WTC11 (cell line): Measurements from ENCODE around the gene ABLIM2. TPM values are rescaled to one million over a fixed set of nuclear protein-coding genes. Genes with fewer than 3 reads are reported as not detected.
A peak's percentile ranks its signal among the peaks of the same experiment; 100 is the strongest.

Source experiments
- ATAC-seq: fragments of 200-7000 bp; cut with Tn5 transposase; 2 replicates; pipeline ENCODE4 v1.10.0; 2021; ENCODE audit warnings: mild to moderate bottlenecking, moderate library complexity
- CTCF ChIA-PET: fragments of 300-600 bp; sonication (Branson Sonifier 250); formaldehyde crosslinking; loops from one replicate; lab custom pipeline; 2021; ENCODE audit warnings: antibody characterized with exemption; lab: Charles Lee
- POLR2A ChIA-PET: fragments of 350-600 bp; sonication (Branson Sonifier 250); formaldehyde crosslinking; loops from one replicate; lab custom pipeline; 2021; ENCODE audit warnings: antibody characterized with exemption; lab: Charles Lee
- DNase-seq: peaks from one replicate; pipeline ENCODE4 v3.0.0; 2021; ENCODE audit warnings: low spot score
- H3K27ac Mint-ChIP-seq: 2 replicates; pipeline ENCODE4 v1.8.0; 2021; ENCODE audit warnings: mixed read lengths
- H3K27me3 Mint-ChIP-seq: 2 replicates; pipeline ENCODE4 v1.8.0; 2021; ENCODE audit warnings: low read depth, mild to moderate bottlenecking, moderate library complexity, mixed read lengths
- H3K36me3 Mint-ChIP-seq: 2 replicates; pipeline ENCODE4 v1.8.0; 2021; ENCODE audit warnings: mixed read lengths
- H3K4me1 Mint-ChIP-seq: 2 replicates; pipeline ENCODE4 v1.8.0; 2022; ENCODE audit warnings: mixed read lengths
- H3K4me3 Mint-ChIP-seq: 2 replicates; pipeline ENCODE4 v1.8.0; 2021; ENCODE audit warnings: mild to moderate bottlenecking, moderate library complexity, mixed read lengths
- H3K9me3 Mint-ChIP-seq: 2 replicates; pipeline ENCODE4 v1.8.0; 2021; ENCODE audit warnings: mixed read lengths
- AFF4 ChIP-seq: sonication (generic); formaldehyde crosslinking; IDR thresholded peaks from 2 replicates; pipeline ENCODE4 v1.8.1; 2023; ENCODE audit warnings: mild to moderate bottlenecking, missing genetic modification reagents, borderline replicate concordance
- ATF6 ChIP-seq: sonication (generic); formaldehyde crosslinking; IDR thresholded peaks from 2 replicates; pipeline ENCODE4 v1.8.1; 2023; ENCODE audit warnings: mild to moderate bottlenecking, missing genetic modification reagents
- CBFB ChIP-seq: sonication (generic); formaldehyde crosslinking; IDR thresholded peaks from 2 replicates; pipeline ENCODE4 v1.8.1; 2022; ENCODE audit warnings: mild to moderate bottlenecking, low read depth, missing genetic modification reagents
- CDX4 ChIP-seq: fragments of 250-450 bp; sonication (Bioruptor Pico); IDR thresholded peaks from 2 replicates; pipeline ENCODE4 v1.9.0; 2021; ENCODE audit warnings: moderate library complexity, mild to moderate bottlenecking, inconsistent platforms, borderline replicate concordance
- CREB1 ChIP-seq: sonication (generic); formaldehyde crosslinking; IDR thresholded peaks from 2 replicates; pipeline ENCODE4 v1.8.0; 2023; ENCODE audit warnings: mild to moderate bottlenecking, missing genetic modification reagents
- CREM ChIP-seq: sonication (generic); formaldehyde crosslinking; IDR thresholded peaks from 2 replicates; pipeline ENCODE4 v1.8.1; 2022; ENCODE audit warnings: mild to moderate bottlenecking, missing genetic modification reagents, moderate library complexity
- NR1H2 ChIP-seq: sonication (generic); formaldehyde crosslinking; IDR thresholded peaks from 2 replicates; pipeline ENCODE4 v1.9.0; 2021; ENCODE audit warnings: mild to moderate bottlenecking, moderate library complexity, missing genetic modification reagents
- NR3C1 ChIP-seq: sonication (generic); formaldehyde crosslinking; conservative IDR thresholded peaks from 2 replicates; pipeline ENCODE4 v1.8.1; 2023; ENCODE audit warnings: low read depth, mild to moderate bottlenecking, missing genetic modification reagents
- PRDM15 ChIP-seq: sonication (generic); formaldehyde crosslinking; IDR thresholded peaks from 2 replicates; pipeline ENCODE4 v1.8.0; 2022; ENCODE audit warnings: missing genetic modification reagents
- RORB ChIP-seq: fragments of 250-450 bp; sonication (Bioruptor Pico); IDR thresholded peaks from 2 replicates; pipeline ENCODE4 v1.9.0; 2021; ENCODE audit warnings: mild to moderate bottlenecking
- SMAD3 ChIP-seq: sonication (generic); formaldehyde crosslinking; IDR thresholded peaks from 2 replicates; pipeline ENCODE4 v1.8.0; 2022; ENCODE audit warnings: missing genetic modification reagents, mild to moderate bottlenecking, borderline replicate concordance
- TCF7 ChIP-seq: sonication (generic); formaldehyde crosslinking; IDR thresholded peaks from 2 replicates; pipeline ENCODE4 v1.8.0; 2022; ENCODE audit warnings: mild to moderate bottlenecking, low read depth, missing genetic modification reagents, moderate library complexity
- TEAD1 ChIP-seq: sonication (generic); formaldehyde crosslinking; IDR thresholded peaks from 2 replicates; pipeline ENCODE4 v1.8.0; 2022; ENCODE audit warnings: mild to moderate bottlenecking, missing genetic modification reagents
- TP53 ChIP-seq: sonication (generic); formaldehyde crosslinking; IDR thresholded peaks from 2 replicates; pipeline ENCODE4 v1.8.1; 2023; ENCODE audit warnings: mild to moderate bottlenecking, missing genetic modification reagents
- USF2 ChIP-seq: sonication (generic); formaldehyde crosslinking; IDR thresholded peaks from 2 replicates; pipeline ENCODE4 v1.8.1; 2023; ENCODE audit warnings: mild to moderate bottlenecking, missing genetic modification reagents, moderate library complexity
- ZBTB21 ChIP-seq: sonication (generic); formaldehyde crosslinking; IDR thresholded peaks from 2 replicates; pipeline ENCODE4 v1.8.1; 2023; ENCODE audit warnings: mild to moderate bottlenecking, missing genetic modification reagents, borderline replicate concordance
- ZNF416 ChIP-seq: fragments of 250-450 bp; sonication (Bioruptor Pico); IDR thresholded peaks from 2 replicates; pipeline ENCODE4 v1.9.0; 2021; ENCODE audit warnings: mild to moderate bottlenecking, inconsistent platforms
- ZNF512 ChIP-seq: sonication (generic); formaldehyde crosslinking; IDR thresholded peaks from 2 replicates; pipeline ENCODE4 v1.8.1; 2022; ENCODE audit warnings: missing genetic modification reagents, borderline replicate concordance
- ZNF671 ChIP-seq: fragments of 250-450 bp; sonication (Bioruptor Pico); IDR thresholded peaks from 2 replicates; pipeline ENCODE4 v1.8.0; 2021; ENCODE audit warnings: mild to moderate bottlenecking
- total RNA-seq: library from RNA; stranded (reverse); gene quantifications from 3 replicates; pipeline ENCODE4 v1.2.3, GENCODE V29; 2021

The ABLIM2 gene
- total RNA-seq, 1 experiment from 2014 or later: 2.6 TPM

GRCh38 chr4:8160233-8160560, 1.6 kb upstream of the ABLIM2 start:
- TF ChIP-seq NR3C1 (CRISPR knock-in tag) (no peak), ATF6 (CRISPR knock-in tag) (no peak), SMAD3 (CRISPR knock-in tag) (no peak), CDX4 (no peak), TCF7 (CRISPR knock-in tag) (no peak), PRDM15 (CRISPR knock-in tag) (no peak), CBFB (CRISPR knock-in tag) (no peak), AFF4 (no peak), TEAD1 (CRISPR knock-in tag) (no peak), CREM (CRISPR knock-in tag) (no peak), ZBTB21 (CRISPR knock-in tag) (no peak), ZNF671 (CRISPR knock-in tag) (no peak), NR1H2 (CRISPR knock-in tag) (no peak), CREB1 (CRISPR knock-in tag) (no peak), ZNF512 (CRISPR knock-in tag) (no peak), USF2 (no peak), RORB (CRISPR knock-in tag) (no peak), TP53 (CRISPR knock-in tag) (no peak), ZNF416 (CRISPR knock-in tag) (no peak)
- no peaks in the 10 kb centered on the region for H3K36me3 Mint-ChIP-seq
- no peak for DNase-seq
- CTCF ChIA-PET: interaction anchor here (1.0 to 2.4 kb wide), 3 partner anchors 8 to 316 kb away, joined by 3 to 15 read pairs (median 12); no protein-coding TSS in a partner anchor
- POLR2A ChIA-PET: no interaction called here
- peak overlapping the region; percentile 99 for H3K4me3 Mint-ChIP-seq
- ATAC-seq: no peak
- H3K4me1 Mint-ChIP-seq: peaks cover 11% of the 10 kb centered on the region
- no peaks in the 10 kb centered on the region for H3K9me3 Mint-ChIP-seq
- H3K27ac Mint-ChIP-seq: no peak overlapping the region
- H3K27me3 Mint-ChIP-seq: peaks cover 41% of the 10 kb centered on the region
